Aorta (tissue), 5 donors: Measurements from ENCODE around the gene EGF. TPM values are rescaled to one million over a fixed set of nuclear protein-coding genes. Genes with fewer than 3 reads are reported as not detected.

Experiments used
- ATAC-seq: fragments of 200-7000 bp; cut with Tn5 transposase; one replicate; pipeline ENCODE4 v1.9.1; 2022; ENCODE audit warnings: moderate library complexity; ENCODE audit not compliant: low FRiP score
- DNase-seq, 2 donors: peaks; one replicate each; pipeline ENCODE4 v3.0.0-alpha.2; 2020
- H3K27ac ChIP-seq, 2 donors: one replicate each; pipeline ENCODE4 v1.5.1; 2013; ENCODE audit warnings: low read length in 2 of 2, mild to moderate bottlenecking in 2 of 2, moderate library complexity in 2 of 2, control low read depth in 1 of 2, inconsistent platforms in 1 of 2, low read depth in 1 of 2
- H3K27me3 ChIP-seq, 2 donors: one replicate each; pipeline ENCODE4 v1.6.1; 2013; ENCODE audit warnings: control low read depth in 1 of 2, low read length in 1 of 2, mild to moderate bottlenecking in 1 of 2, moderate library complexity in 1 of 2; ENCODE audit not compliant: insufficient read depth in 2 of 2, control insufficient read depth in 1 of 2
- H3K36me3 ChIP-seq, 2 donors: one replicate each; pipeline ENCODE4 v1.6.1; 2013; ENCODE audit warnings: control low read depth in 1 of 2, low read length in 1 of 2, mild to moderate bottlenecking in 1 of 2; ENCODE audit not compliant: insufficient read depth in 2 of 2, control insufficient read depth in 1 of 2
- H3K4me1 ChIP-seq, 2 donors: one replicate each; pipeline ENCODE4 v1.6.1; 2013; ENCODE audit warnings: low read length in 2 of 2, control low read depth in 1 of 2, mild to moderate bottlenecking in 1 of 2, moderate library complexity in 1 of 2; ENCODE audit not compliant: insufficient read depth in 2 of 2, control insufficient read depth in 1 of 2
- H3K4me3 ChIP-seq, 2 donors: one replicate each; pipeline ENCODE4 v1.5.1; 2013; ENCODE audit warnings: low read length in 2 of 2, control low read depth in 1 of 2, mild to moderate bottlenecking in 1 of 2
- H3K9me3 ChIP-seq: one replicate; pipeline ENCODE4 v1.6.1; 2013; ENCODE audit warnings: mild to moderate bottlenecking, low read length; ENCODE audit not compliant: control insufficient read depth
- WGBS, 2 donors: extraction: QIAGEN DNeasy Blood & Tissue Kit; methylation state at CpG; one replicate each; pipeline ENCODE4 v1.1.7; 2013; 5-methylcytosine and 5-hydroxymethylcytosine counted together
- intact Hi-C, 2 donors: fragments of 100-400 bp; cut with DNase I; formaldehyde crosslinking; loops; one replicate each; pipeline versions ENCODE4 v1.14.2 to v1.15.0; 2022
- polyA plus RNA-seq, 2 donors: library from polyadenylated mRNA; stranded (reverse); fragments of 200-250 nt; gene quantifications; one replicate each; pipeline ENCODE4 v1.2.3, GENCODE V29; 2013
- total RNA-seq, 2 donors: library from RNA; stranded (reverse); fragmentation: NEBNext Ultra II Directional; extraction: Animal tissue kit (Norgen Biotek cat#: 25700); gene quantifications; one replicate each; pipeline ENCODE4 v1.2.1, GENCODE V29; 2021
- donor health status: healthy with polysubstance abuse.
- donor health status: Bipolar disorder and iron deficiency.
- donor health status: DM: no; HTN: no; CAD: no.
- donor health status: DM: no; HTN: no; CAD: no.
- donor health status: DM: yes; HTN: yes; CAD: no.

EGF gene
- total and polyA plus RNA-seq, 4 donors: 0.29 to 3.4 (median 0.54) TPM; not detected in 1

DNA sequence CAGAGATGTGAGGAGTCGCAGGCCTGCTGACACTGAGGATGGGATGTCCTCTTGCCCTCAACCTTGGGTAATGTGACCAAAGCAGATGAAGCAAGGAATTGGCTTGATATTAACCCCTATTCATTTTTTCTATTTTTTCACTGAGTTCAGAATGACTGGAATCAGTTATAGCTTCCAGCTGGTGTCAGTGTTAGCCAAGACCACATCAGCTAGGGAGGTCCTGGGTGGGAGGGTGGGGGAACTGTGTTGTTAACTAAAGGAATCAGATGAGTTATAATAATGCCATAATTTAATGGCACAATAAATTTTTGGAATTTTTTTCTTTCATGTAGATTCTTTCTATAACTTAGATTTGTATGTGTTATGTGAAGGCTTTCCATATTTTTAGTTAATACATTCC, 91.9 kb downstream of the EGF start:
- intact Hi-C loops: loop anchor here in 1 of 2 donors (2.0 kb wide), 1 partner anchor 506 kb away; no protein-coding TSS in a partner anchor
- WGBS, 2 donors: 97 to 100% methylated on average over 1 of the region's 1 CpG

DNA sequence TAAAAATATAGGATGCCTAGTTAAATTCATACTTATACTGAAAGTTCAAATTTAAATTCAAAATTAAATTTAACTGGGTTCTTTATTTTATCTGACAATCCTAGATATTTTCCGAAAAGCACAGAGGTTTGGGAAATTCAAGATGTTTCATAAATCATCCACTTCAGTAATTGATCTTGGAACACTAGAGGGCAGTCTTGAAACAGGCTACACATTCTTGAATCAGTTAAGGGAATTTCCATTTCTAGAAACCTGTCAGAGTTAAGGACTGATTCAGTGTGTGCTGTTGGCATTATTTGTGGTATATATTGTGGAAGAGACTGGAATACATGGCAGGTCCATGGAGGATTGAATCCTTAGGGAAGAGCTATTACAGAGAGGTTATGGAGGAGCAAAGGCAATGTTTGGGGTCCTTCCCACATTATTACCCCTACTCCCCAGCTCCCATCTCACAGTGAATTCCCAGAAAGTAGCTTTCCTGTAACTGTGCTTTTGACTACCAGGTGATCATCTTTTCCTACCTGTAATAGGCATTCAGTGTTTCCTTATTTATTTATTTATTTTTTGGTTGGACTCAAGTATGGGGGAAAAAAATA, 92.9 kb downstream of the EGF start:
- intact Hi-C loops: loop anchor here in 1 of 2 donors (2.0 kb wide), 1 partner anchor 505 kb away; no protein-coding TSS in a partner anchor
- Histone ChIP-seq H3K4me1 (no peaks in the 10 kb centered on the region), H3K9me3 (no peaks in the 10 kb centered on the region), H3K27ac (no peak overlapping the region), H3K4me3 (no peak overlapping the region), H3K27me3 (no peaks in the 10 kb centered on the region), H3K36me3 (no peaks in the 10 kb centered on the region)
- no peak for DNase-seq
- WGBS, 2 donors: 0 to 3% methylated on average over 1 of the region's 1 CpG
- no peak for ATAC-seq

More for the DNA sequence above, 91.9 kb downstream of the EGF start:
- no peak for ATAC-seq
- Histone ChIP-seq H3K27ac (no peak overlapping the region), H3K9me3 (no peaks in the 10 kb centered on the region), H3K4me1 (no peaks in the 10 kb centered on the region), H3K36me3 (no peaks in the 10 kb centered on the region), H3K27me3 (no peaks in the 10 kb centered on the region), H3K4me3 (no peak overlapping the region)
- DNase-seq: no peak

DNA sequence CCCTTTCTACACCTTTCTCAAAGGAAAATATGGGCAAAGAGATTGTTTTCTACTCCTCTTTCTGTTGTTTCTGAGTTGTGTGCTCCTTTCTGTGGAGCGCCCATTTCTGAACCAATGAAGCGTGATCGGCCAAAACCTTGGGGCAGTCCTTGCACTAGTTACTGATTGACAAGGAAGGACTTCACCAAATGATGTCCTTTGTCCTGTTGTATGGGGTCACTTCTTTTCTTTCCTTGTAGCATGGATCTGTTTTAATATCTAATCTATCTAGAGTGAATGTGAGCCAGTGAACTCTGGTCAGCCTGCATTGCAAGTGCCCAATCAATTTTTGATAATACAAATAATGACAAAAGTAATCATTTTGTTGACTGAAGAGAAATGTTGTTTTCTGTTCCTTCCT, 94.5 kb downstream of the EGF start:
- Histone ChIP-seq H3K36me3 (no peaks in the 10 kb centered on the region), H3K4me1 (no peaks in the 10 kb centered on the region), H3K27ac (no peak overlapping the region), H3K9me3 (no peaks in the 10 kb centered on the region), H3K27me3 (no peaks in the 10 kb centered on the region), H3K4me3 (no peak overlapping the region)
- intact Hi-C loops: no loop called here
- WGBS, 2 donors: 93 to 98% methylated on average over 3 of the region's 3 CpGs
- ATAC-seq (no peak), DNase-seq (no peak)

DNA sequence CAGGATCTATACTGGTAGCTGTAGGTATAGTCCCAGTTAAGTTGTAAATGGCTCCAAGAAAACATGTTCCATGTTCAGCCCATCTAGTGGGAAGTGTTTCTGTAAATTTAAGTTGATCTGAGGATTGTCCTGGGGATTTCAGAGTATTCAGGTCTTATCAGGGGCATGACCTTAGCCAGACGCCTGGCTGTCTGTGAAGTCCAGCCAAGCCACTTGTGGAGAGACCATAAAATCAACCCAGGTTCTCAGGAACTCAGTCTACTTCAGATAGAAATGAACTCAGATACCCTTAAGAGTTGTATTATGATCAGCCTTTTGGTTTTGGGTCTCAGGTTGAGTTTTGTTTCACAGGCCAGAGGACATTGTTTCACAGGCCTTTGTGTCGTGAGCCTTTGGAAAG, 95.9 kb downstream of the EGF start:
- WGBS, 2 donors: 54 to 57% methylated on average over 2 of the region's 2 CpGs
- Histone ChIP-seq H3K27ac (no peak overlapping the region), H3K4me3 (no peak overlapping the region), H3K36me3 (no peaks in the 10 kb centered on the region), H3K9me3 (no peaks in the 10 kb centered on the region), H3K27me3 (no peaks in the 10 kb centered on the region), H3K4me1 (no peaks in the 10 kb centered on the region)
- DNase-seq (no peak), ATAC-seq (no peak)
- intact Hi-C loops: no loop called here

- WGBS, 2 donors: 91 to 93% methylated on average over 2 of the region's 2 CpGs
- H3K4me1 ChIP-seq: no peaks in the 10 kb centered on the region
- ATAC-seq: no peak
Measured at GRCh38 chr4:110009550-110009949, 96.9 kb downstream of the EGF start.

GRCh38 chr4:110010797-110011196, 98.1 kb downstream of the EGF start:
- H3K4me1 ChIP-seq: no peaks in the 10 kb centered on the region
- intact Hi-C loops: no loop called here
- DNase-seq (no peak), ATAC-seq (no peak)
- no peaks in the 10 kb centered on the region for H3K36me3 ChIP-seq
- no peak overlapping the region for H3K4me3 ChIP-seq
- 88 to 94% methylated on average over 4 of the region's 4 CpGs for WGBS, 2 donors
- peaks cover 2% of the 10 kb centered on the region for H3K9me3 ChIP-seq
- H3K27ac ChIP-seq: no peak overlapping the region
- H3K27me3 ChIP-seq: peaks cover 0 to 2% of the 10 kb centered on the region in 2 donors

More at GRCh38 chr4:110009550-110009949, 96.9 kb downstream of the EGF start:
- H3K9me3 ChIP-seq: peaks cover 2% of the 10 kb centered on the region
- no peaks in the 10 kb centered on the region for H3K36me3 ChIP-seq
- peaks cover 0 to 2% of the 10 kb centered on the region in 2 donors for H3K27me3 ChIP-seq
- DNase-seq: no peak
- intact Hi-C loops: no loop called here
- H3K27ac ChIP-seq: no peak overlapping the region
- H3K4me3 ChIP-seq: no peak overlapping the region

DNA sequence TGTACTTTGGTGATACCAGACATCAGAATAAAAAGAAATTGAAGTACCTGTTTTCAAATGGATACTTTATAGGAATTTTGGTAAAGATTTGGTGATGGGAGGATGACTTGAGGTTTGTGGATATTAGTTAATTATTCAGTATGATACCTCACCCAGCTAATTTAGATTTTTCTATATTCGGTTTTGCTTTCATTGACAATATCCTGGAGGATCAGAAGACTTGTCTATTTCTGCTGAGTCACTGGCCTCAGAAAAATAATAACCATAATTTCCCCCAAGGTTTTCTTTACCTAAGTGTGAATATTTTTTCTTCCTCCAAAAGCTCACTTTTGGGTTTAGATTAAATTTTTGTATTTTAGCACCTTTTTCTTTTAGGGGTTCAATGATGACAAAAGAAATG, 100.2 kb downstream of the EGF start:
- intact Hi-C loops: no loop called here
- peaks cover 2% of the 10 kb centered on the region for H3K9me3 ChIP-seq
- H3K4me1 ChIP-seq: no peaks in the 10 kb centered on the region
- WGBS, 2 donors: 79 to 86% methylated on average over 1 of the region's 1 CpG
- H3K4me3 ChIP-seq: no peak overlapping the region
- H3K27me3 ChIP-seq: peaks cover 0 to 2% of the 10 kb centered on the region in 2 donors
- H3K27ac ChIP-seq: no peak overlapping the region
- DNase-seq (no peak), ATAC-seq (no peak)
- H3K36me3 ChIP-seq: no peaks in the 10 kb centered on the region

DNA sequence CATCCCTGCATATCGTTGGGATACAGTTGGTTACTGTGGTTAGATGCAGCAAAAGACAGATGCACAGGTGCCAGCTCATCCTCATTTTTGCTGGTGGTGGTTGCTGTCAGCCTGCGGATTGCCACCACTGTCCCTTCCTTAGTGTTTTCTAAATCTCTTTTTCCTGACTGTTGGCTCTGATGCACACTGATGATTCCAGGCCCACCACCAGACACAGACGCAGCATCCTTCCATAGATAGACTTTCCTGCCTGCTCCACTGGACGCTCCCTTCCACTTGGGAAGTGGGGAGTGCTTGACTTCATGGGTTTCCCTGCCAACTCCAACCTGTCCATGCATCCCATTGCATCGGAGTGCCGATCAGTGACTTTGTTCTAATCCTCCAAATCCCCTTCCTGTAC, 101.5 kb downstream of the EGF start:
- no peaks in the 10 kb centered on the region for H3K4me1 ChIP-seq
- no peaks in the 10 kb centered on the region for H3K36me3 ChIP-seq
- no peak overlapping the region for H3K4me3 ChIP-seq
- no peak for ATAC-seq
- intact Hi-C loops: no loop called here
- DNase-seq: no peak
- peaks cover 0 to 2% of the 10 kb centered on the region in 2 donors for H3K27me3 ChIP-seq
- no peak overlapping the region for H3K27ac ChIP-seq
- H3K9me3 ChIP-seq: peaks cover 2% of the 10 kb centered on the region
- 92 to 93% methylated on average over 6 of the region's 6 CpGs for WGBS, 2 donors

- no peak for ATAC-seq
- Histone ChIP-seq H3K27ac (no peak overlapping the region), H3K4me3 (no peak overlapping the region), H3K27me3 (no peaks in the 10 kb centered on the region), H3K36me3 (no peaks in the 10 kb centered on the region), H3K9me3 (peaks cover 2% of the 10 kb centered on the region), H3K4me1 (no peaks in the 10 kb centered on the region)
- WGBS, 2 donors: 84 to 86% methylated on average over 3 of the region's 3 CpGs
- no peak for DNase-seq
- intact Hi-C loops: no loop called here
Measured at GRCh38 chr4:110019153-110019552, 106.5 kb downstream of the EGF start.
